ENCODE measurements around the gene ADAMTS9.

The ADAMTS9 gene

DNA sequence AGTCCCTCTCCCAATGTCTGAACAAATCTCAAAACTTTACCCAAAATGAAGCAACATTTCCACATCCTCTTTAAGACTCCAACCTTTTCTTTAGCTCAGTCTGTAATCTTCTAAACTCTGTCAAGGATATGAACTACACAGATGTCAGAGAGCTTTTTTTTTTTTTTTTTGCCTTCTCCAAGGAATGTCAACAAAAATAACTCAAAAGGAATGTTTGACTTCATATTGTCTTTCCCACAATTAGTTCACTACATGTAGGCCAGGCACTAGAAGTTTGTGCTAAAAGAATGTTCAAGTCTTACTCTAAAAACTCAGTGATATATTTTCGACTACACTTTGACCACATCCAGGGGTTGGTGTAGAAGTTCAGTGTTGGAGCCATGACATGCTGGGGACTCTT is 37.1 kb downstream of the ADAMTS9 start:
- no peak for DNase-seq

DNA sequence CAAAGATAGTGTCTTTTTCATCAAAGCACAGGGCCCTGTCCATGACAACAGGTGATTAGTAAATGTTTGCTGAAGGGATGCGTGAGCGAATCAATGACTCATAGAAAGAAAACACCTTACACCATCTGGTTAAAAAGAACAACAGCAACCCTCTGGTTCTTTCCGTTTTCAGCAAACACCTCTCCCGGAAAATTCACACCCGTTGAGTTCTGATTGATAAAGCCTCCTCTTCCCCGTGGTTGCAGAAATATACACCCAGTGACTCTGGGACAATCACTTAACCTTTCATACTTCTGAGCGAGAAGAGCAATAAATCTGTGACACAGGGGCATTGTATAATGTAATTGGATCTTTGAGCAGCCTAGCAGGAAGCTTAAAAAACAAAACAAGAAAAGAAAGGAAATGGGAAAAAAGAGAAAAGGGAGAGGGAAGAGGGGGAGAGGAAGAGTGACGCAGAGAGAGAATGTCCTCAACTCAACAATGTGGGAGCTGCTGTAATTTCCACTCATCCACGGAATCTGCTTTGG is 37.6 kb downstream of the ADAMTS9 start:
- no peak for DNase-seq

DNA sequence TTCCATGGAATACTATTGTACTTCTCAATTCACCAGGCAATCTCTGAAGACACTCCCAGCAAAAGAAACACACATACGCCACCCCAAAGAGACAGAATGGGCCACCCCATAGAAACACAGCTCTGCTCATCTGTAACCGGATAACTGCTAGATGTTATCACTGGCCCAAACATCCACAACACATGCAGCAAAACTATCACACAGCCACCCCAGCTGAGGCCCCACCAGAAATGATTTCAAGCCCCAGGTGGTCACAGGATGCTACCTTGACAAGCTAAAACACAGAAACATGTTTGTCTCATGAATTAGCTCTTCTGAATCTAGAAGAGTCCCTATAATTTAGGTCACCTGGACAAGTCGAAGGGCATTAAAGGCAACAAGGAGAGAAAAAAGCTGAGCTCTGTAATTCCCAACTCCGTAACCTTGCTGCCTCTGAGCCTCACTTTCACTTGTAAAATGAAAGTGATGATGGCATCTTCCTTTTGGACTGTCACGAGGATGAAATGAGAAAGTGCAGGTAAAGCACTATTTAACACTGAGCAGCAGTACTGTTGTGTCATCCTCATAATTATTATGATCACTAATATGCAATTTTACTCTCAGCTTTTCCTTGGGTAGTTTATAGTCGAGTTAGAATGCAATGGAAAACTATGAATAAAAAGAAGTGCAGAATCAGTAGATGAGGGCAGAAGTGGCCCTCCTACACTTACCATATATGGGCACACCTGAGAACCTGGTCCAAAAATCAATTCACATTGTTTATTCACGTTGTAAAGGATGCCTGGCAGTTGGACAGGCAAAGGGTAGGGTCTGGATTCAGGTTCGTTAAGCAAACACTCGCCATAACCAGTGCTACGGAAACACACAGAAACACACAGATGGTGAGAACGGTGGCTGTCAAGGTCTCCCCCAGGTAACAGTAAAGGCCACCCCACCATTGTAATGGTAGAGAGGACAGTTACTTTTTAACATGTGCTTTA is 38.6 kb downstream of the ADAMTS9 start:
- no peak for DNase-seq

DNA sequence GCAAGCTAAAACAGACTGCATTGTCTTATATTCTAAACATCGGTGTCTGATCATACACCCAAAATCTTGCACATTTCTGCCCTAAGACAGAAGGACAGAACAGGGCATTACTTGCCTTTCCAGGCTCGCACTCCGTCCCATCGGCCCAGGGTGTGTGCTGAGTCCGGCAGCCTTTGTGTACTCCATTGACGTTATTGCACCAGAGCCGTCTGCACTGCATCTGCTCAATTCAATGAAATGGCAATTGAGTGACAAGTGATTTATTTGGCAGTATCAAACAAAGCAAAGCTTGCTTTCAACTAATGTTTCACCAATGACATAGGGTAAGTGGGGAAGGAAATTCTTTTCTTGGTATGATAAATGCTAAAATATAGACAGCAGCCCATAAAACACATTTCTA is 40.0 kb downstream of the ADAMTS9 start:
- DNase-seq = no peak

DNA sequence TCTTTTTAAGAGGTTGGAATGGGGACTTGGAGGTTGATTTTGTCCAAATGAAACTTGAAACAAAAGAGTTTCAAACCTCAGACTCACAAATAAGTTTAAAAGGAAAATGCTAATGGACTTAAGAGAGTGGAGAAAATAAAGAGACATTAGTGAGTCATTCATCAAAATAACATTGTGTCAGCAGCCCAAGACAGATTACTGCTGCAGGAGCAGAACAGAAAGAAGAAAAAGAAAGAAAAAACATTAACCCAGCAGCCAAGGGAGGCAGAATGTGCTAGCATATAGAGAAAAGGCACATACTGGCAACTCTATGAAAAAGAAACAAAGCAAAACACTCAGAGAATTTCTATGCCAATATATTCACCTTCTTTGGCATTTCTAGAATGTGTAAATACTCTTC is 42.6 kb downstream of the ADAMTS9 start:
- DNase-seq = no peak

DNA sequence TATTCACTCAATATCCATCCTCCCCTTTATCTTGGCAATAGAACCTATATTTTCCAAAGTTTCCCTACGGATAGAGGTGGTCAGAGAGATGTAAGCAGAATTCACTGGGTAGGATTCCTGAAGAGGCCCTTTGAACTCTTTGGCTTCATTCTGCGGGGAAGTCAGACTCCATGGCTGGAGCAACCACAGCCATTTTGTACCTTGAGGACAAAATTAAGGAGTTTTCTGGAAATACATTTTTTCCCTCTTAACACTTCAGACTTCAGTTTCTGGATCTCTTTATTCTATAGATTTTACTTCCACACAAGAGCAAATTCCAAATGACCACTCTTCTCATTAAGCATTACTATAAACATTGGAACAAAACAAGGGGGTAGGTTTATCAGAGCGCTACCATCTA is 43.3 kb downstream of the ADAMTS9 start:
- no peak for DNase-seq

DNA sequence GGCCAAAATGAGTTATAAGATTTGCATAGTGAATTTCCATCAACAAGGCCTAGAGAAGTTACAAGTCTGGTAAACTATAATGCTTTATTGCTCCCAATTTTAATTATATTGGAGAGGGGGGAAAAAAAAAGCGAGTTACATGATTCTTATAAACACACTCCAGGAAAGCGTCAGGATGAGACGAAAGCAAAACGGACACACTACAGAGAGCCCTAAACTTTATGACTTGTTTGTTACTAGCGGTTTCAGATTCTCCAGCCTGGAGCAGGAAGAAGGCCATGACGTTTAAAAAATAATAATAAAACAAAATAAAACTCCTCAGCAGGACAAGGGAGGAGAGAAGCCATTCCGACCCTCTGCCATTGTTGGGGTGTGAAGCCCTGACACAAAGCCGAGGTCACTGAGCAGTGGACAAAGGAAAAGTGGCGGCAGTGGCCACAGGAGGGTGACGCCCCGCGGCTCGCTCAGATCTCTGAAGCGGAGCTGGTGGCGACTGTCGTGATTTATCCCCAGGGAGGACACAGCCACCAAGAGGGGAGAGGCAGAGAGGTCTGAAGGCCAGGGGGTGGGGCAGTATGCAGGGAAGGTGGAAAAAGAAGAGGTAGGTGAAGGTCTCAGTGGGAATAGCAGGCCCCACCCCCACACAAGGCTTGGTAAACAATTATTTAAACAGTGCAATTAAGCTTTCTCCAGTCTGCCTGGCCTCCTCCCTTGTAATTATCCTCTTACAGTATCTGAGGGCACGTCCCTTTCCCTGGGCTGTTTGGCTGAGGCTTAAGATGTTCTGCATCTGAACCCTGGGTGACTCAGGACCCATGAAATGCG is 45.3 kb downstream of the ADAMTS9 start:
- no peak for DNase-seq

DNA sequence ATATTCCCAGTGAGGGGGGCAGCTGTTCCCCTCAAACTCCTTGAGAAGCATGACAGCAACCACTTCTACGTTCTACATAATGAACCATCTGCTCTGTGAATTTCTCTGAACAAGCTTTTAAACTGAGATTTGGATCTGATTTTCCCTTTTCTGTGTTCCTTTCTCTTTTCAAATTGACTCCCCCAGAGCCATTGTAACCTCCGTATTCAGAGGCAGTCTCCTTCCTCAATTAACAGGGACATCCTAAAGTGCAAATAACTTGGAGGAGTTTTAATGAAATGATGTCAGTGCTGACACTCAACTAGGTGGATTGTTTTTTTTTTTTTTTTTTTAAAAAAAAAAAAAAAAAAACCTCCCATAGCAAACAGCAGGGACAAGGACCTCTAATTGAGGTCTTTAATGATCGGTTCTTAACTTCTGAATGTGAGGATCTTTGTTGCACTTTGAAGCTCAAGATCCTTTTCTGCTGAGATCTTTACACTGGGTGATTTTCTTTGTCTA is 48.8 kb downstream of the ADAMTS9 start:
- DNase-seq = peak; percentile 46

DNA sequence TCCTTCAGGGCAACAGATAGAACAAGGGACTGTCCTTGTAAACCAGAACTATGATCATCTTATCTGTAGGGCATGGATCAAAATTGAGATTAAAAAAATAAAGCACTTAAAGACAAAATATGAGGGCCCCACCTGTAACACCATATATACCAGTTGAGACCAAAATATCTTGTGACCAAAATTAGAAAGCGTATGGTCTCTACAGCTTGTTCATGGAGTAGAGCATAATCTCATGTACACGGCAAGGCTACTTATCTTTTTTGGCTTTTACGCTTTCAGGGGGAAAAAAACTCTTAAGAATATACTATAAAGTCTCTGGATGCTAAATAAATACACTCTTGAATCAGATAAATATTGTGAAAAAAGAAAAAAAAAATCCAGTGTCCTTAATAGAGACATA is 49.3 kb downstream of the ADAMTS9 start:
- no peak for DNase-seq

DNA sequence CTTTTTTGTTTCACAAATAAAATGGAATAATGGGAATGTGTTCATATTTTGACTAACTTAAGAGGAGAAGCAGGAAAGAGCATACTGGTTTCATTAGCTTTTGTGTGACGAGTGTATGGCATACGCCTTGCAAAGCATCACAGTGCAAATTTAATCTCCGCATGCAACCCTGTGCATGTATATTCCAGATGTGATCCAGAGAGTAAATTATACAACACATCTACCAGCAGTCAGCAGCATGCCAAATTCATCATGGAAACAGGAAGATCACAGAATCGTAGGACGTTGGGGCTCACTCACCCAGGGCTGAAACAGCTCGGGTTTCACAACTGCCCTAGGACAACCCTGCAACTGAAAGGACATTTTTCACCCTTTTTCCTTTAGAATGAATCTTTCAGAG is 53.4 kb downstream of the ADAMTS9 start:
- DNase-seq = no peak

DNA sequence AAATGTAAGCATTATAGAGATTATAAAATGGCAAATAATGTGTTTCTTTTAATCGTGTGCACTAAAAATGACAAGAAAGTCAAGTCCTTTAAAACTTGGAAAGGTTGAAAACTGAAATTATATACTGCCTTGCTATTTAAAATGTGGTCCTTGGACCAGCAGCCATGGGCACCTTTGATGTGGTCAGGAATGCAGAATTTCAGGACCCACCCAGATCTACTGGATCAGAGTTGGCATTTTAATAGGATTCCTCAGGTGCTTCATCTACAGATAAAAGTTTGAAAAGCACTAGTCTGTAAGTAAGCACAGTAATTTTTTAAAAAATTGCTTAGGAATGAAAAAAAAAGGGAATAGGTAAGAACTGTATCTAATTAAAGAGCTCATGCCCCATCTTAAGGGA is 55.8 kb downstream of the ADAMTS9 start:
- no peak for DNase-seq

DNA sequence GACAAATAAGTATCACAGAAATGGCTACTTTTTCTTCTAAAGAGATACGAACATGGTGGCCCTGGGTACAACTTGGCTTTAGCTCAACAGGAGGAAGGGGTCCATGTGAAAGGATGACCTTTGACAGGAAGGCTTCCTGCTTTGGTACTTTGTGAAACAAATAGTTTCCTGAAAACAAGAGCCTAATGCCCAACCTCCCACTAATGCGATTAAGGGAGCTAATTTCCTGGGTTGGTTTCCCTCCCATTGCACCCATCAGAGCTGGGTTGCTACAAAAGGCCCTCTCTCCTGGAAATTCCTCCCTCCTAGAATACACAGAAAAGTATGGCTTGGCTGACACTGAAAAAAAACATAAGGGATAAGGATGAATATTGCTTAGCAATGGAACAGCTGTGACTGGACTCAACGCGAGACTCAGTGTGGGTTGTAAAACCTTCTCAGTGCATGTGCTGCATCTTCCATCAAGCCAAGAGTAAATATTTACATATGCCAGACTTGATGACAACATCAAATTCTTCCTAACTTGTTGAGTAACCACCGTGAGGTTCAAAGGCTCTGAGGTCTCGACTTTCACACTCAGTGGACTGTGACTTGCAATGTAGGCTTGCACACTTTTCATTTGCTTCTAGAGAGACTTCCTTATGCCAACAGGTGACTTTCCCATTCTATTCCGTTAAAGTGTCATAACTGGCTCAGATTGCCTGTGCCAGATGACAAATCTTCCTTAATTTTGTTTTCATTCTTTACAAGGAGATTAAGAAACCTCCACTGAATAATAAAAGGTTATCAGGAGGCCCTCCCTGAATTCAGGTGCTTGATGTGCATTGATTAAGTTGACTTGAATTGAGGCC is 60.1 kb downstream of the ADAMTS9 start:
- DNase-seq = peak; percentile 61

DNA sequence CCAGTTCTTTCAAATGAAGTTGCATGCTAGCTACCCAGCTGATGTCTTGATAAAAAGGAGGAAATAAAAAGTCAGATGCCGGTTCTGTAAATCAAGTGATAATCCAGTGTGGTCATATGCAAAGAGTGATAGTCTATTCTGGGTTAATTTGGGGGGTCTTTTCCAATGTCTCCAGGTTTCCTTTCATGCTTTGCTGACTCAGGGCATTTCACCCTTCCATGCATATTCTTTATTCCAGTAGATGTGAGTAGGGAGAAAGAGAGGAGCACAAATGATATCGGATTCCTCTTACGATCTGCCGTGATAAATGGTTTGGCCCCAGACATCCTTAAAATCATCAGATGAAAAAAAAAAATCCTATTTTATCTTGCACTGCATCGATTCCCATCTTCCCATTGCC is 60.8 kb downstream of the ADAMTS9 start:
- no peak for DNase-seq

DNA sequence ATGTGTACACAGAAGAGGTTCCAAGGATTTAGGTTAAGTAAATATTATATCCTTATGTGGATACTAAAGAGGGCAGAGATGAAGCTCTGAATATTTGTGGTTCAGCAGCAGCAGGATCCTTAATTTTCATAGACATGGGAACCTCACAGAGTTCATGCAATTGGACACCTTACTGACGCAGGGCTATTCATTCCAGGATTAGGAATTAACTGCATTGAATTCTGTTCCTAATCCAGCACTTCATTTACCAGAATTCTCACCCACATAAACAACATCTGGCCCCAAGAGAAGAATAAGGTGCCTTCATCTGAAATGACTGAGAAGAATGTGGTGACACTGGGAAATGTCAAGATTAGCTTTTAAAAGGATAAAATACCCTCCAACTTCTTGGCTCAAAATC is 62.4 kb downstream of the ADAMTS9 start:
- DNase-seq = no peak

DNA sequence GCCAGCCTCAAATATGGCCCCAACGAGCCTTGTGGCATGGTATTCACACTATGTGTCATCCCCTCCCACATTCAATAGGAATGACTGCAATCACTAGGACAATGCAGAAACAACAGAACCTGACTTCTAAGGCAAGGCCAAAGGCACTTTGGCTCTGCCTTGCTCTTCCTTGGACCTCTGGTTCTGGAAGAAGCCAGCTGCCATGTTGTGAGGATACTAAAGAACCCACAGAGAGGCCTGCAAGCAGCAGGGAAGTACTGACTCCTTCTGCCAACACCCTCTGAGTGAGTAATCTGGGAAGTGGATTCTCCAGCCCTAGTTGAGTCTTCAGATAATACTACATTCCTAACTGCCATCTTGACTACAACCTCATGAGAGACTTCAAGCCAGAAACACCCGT is 64.7 kb downstream of the ADAMTS9 start:
- no peak for DNase-seq

DNA sequence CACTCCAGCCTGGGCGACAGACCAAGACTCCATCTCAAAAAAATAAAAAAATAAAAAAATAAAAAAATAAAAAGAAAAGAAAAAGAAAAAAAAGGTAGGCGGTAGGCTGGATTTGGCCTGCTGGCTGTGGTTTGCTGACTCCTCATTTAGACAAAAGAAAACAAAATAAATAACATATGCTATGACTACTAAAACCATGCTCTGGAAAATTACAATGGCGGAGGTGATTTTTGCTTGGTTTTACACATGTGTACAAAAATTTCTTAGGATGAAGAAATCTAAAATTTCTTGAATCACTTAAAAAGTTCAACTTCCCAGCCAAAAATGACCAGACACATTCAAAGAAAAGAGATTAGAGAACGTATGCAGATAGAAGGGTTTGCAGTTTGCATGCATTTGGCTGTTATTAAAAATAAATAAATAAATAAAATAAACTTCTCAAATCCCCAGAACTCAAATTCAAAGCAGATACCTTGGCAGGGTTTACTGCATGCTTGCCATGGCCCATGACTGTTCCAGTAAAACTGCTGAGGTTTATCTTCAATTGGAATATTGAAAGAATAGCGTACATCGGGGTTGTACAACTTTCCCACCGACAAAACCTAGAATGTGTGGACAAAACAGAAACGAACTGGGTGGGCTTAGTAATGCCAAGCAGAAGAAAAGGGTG is 65.9 kb downstream of the ADAMTS9 start:
- DNase-seq = no peak

DNA sequence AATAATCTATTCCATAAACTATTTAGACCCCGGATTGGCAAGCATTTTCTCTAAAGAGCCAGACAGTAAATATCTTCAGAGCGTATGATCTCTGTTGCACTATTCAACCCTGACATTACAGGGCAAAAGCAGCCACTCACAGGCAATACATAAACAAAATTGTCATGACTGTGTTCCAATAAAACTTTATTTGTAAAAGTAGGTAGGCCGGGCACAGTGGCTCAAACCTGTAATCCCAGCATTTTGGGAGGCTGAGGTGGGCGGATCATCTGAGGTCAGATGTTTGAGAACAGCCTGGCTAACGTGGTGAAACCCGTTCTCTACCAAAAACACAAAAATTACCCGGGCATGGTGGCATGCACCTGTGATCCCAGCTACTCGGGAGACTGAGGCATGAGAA is 66.5 kb downstream of the ADAMTS9 start:
- DNase-seq = no peak

DNA sequence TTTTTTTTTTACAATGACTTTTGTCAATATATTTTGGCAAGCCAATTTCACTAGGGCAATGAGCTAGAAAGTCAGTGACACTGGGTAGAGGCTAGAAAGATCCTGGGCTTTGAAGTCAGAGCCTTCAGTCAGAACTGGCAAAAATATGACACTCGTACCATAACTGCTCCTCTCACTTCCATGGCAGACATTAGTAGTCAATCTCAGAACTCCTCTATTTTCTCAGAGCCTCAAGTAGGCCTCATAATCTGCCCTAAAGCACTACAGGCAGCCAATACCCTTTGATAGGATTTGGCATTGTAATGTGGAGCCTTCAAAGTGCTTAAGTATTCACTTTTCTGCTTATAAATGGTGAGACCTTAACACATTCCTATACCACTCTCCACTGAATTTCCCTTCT is 67.8 kb downstream of the ADAMTS9 start:
- DNase-seq = no peak

DNA sequence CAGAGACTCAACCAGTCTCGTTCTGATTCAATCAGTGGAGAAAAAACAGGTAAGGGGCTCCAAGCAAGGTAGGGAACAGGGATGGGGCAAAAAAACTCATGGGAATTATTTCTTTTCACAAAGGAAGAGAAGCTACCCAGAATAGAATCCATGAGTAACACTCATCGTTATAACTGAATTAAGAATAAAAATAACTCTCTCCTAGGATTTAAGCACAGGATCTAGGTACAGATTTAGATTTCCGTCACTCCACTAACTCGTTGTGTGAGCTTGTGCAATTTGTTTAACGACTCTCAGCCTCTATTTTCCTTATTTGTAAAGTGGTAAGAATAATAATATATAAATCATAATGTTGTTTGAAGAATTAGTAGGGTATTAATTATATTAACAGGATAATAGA is 68.6 kb downstream of the ADAMTS9 start:
- no peak for DNase-seq

DNA sequence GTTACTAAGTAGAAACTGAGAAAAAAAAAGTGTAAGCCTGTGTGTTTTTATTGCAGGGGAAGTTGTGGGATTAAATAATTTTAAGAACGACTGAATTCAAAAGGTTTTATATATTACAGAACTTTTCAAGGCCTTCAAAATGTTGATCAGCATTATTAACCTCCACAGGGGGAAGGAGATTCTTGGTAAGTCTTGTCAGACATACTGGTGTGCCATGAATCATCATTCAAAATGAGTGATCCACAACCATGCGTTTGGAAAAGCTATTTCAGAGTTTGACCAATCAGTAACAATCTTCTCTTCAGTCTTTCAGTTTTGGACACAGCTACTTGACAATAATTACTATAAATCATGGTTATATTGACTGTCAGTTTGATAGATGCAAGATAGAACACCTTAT is 70.2 kb downstream of the ADAMTS9 start:
- no peak for DNase-seq

DNA sequence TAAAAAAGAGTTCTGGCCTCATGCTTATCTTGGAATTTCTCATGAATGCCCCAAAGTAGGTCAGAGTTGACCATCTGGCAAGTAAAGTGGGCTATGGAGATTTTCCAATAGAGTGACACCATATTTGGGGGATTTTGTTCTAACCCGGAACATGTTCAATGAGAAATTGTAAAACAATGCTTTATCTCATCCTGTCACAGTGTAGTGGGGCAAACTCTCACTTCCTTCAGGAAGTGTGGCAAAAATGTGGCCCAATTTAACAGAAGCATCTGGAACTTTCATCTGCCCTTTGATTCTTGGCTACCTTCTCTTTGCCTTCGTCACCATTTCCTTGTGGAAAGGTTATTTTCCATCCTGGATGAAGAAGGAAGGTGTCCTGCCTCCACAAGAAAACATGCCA is 70.8 kb downstream of the ADAMTS9 start:
- DNase-seq = no peak

DNA sequence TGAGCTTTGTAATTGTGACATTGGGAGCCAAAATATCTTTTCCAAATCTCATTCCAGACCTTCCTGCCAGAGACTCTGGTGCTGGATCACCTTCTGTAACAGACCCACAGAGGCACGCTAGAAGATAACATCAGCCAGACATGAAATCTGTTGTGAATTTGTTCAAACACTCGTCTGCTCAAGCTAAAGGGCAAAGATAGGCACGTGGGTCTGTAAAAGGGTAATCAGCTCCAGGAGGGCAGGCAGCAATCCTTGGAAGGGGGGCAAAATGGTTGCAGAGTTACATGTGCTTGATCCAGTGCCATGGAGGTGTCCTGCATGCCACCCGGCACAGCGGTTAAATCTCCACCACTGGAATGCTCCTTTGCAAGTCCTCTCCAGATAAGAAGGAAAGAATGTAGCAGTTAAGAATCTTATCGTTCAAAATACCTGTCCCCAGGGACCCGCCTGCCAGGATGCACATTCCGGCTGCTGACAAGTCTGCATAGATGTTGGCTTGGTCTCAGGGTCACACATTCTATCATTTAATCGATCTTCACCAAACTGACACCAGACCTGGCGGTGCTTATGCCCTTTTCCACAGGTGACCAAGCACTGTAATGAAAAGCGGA is 74.8 kb downstream of the ADAMTS9 start:
- no peak for DNase-seq

Data from DMS79 treated with DMSO at 0.1 percent for 48 hours (cell line).